Effector memory CD4-positive, alpha-beta T cell (primary cell): ENCODE results near the gene ZSCAN12.

Source experiments
- DNase-seq, 3 donors: peaks; one replicate each; pipeline ENCODE4 v3.0.0-alpha.2; 2020
- H3K27ac ChIP-seq: 2 replicates; pipeline ENCODE4 v1.7.0; 2013; ENCODE audit warnings: mild to moderate bottlenecking, low read length, moderate library complexity; ENCODE audit not compliant: insufficient read depth, poor library complexity, severe bottlenecking
- H3K27me3 ChIP-seq: replicated peaks from 2 replicates; pipeline ENCODE4 v1.7.0; 2013; ENCODE audit warnings: mild to moderate bottlenecking, low read length; ENCODE audit not compliant: insufficient read depth, control insufficient read depth, poor library complexity, severe bottlenecking
- H3K36me3 ChIP-seq: 2 replicates; pipeline ENCODE4 v1.7.0; 2013; ENCODE audit warnings: mild to moderate bottlenecking, low read length, moderate library complexity; ENCODE audit not compliant: control insufficient read depth, insufficient read depth
- H3K4me1 ChIP-seq: 2 replicates; pipeline ENCODE4 v1.7.0; 2013; ENCODE audit warnings: low read length, mild to moderate bottlenecking; ENCODE audit not compliant: control insufficient read depth, insufficient read depth, poor library complexity, severe bottlenecking
- H3K4me3 ChIP-seq: 2 replicates; pipeline ENCODE4 v1.7.0; 2013; ENCODE audit warnings: low read length, low read depth, mild to moderate bottlenecking; ENCODE audit not compliant: insufficient read depth, poor library complexity, severe bottlenecking
- H3K9me3 ChIP-seq: 2 replicates; pipeline ENCODE4 v1.7.0; 2013; ENCODE audit warnings: mild to moderate bottlenecking, low read length, moderate library complexity; ENCODE audit not compliant: control insufficient read depth

Gene ZSCAN12

GRCh38 chr6:28345201-28345600, 54.3 kb downstream of the ZSCAN12 start:
- Histone ChIP-seq H3K27ac (no peak overlapping the region), H3K4me1 (peaks cover under 1% of the 10 kb centered on the region)

GRCh38 chr6:28343898-28344677, 55.5 kb downstream of the ZSCAN12 start:
- Histone ChIP-seq H3K9me3 (no peaks in the 10 kb centered on the region), H3K4me1 (no peaks in the 10 kb centered on the region), H3K27me3 (no peaks in the 10 kb centered on the region), H3K36me3 (no peaks in the 10 kb centered on the region), H3K27ac (no peak overlapping the region), H3K4me3 (no peak overlapping the region)
- DNase-seq, result no peak

More at GRCh38 chr6:28345201-28345600, 54.3 kb downstream of the ZSCAN12 start:
- no peak overlapping the region for H3K4me3 ChIP-seq
- DNase-seq, result no peak
- H3K27me3 ChIP-seq, result no peaks in the 10 kb centered on the region
- no peaks in the 10 kb centered on the region for H3K36me3 ChIP-seq
- no peaks in the 10 kb centered on the region for H3K9me3 ChIP-seq

GRCh38 chr6:28340310-28341095, 59.0 kb downstream of the ZSCAN12 start:
- Histone ChIP-seq H3K27me3 (no peaks in the 10 kb centered on the region), H3K4me1 (peaks cover 9% of the 10 kb centered on the region), H3K27ac (no peak overlapping the region), H3K36me3 (no peaks in the 10 kb centered on the region), H3K9me3 (no peaks in the 10 kb centered on the region), H3K4me3 (no peak overlapping the region)
- DNase-seq, result no peak

- peak overlapping the region; percentile 78 for H3K4me3 ChIP-seq
- no peaks in the 10 kb centered on the region for H3K9me3 ChIP-seq
- peaks cover 9% of the 10 kb centered on the region for H3K4me1 ChIP-seq
- no peaks in the 10 kb centered on the region for H3K27me3 ChIP-seq
- H3K36me3 ChIP-seq, result no peaks in the 10 kb centered on the region
- no peak for DNase-seq
- no peak overlapping the region for H3K27ac ChIP-seq
Measured at GRCh38 chr6:28337121-28337520, 62.4 kb downstream of the ZSCAN12 start.

GRCh38 chr6:28336284-28337120, 63.0 kb downstream of the ZSCAN12 start:
- Histone ChIP-seq H3K36me3 (no peaks in the 10 kb centered on the region), H3K9me3 (no peaks in the 10 kb centered on the region), H3K4me1 (peaks cover 9% of the 10 kb centered on the region), H3K27ac (peak overlapping the region; percentile 89), H3K27me3 (no peaks in the 10 kb centered on the region), H3K4me3 (peak overlapping the region; percentile 78)
- DNase-seq, result no peak

- no peaks in the 10 kb centered on the region for H3K9me3 ChIP-seq
- peak within 1 kb of the TSS; percentile 89 for H3K27ac ChIP-seq
- peak within 1 kb of the TSS; percentile 78 for H3K4me3 ChIP-seq
- H3K36me3 ChIP-seq, result no peaks in the 10 kb centered on the region
- no peaks in the 10 kb centered on the region for H3K27me3 ChIP-seq
- H3K4me1 ChIP-seq, result peaks cover 9% of the 10 kb centered on the region
- peak; percentile 74 to 81 (median 77) for DNase-seq
Measured at GRCh38 chr6:28335564-28336283, 63.8 kb downstream of the ZSCAN12 start, which contains the start of gene ZSCAN31. ZSCAN31 (minus strand) TSS chr6:28336148; CDS start chr6:28329683, 6,465 bp downstream.

GRCh38 chr6:28335040-28335563, 64.4 kb downstream of the ZSCAN12 start:
- Histone ChIP-seq H3K36me3 (no peaks in the 10 kb centered on the region), H3K9me3 (no peaks in the 10 kb centered on the region), H3K4me1 (peaks cover 9% of the 10 kb centered on the region), H3K27ac (peak overlapping the region; percentile 89), H3K27me3 (no peaks in the 10 kb centered on the region), H3K4me3 (no peak overlapping the region)
- DNase-seq, result no peak

GRCh38 chr6:28334286-28335039, 65.1 kb downstream of the ZSCAN12 start:
- Histone ChIP-seq H3K4me1 (peaks cover 9% of the 10 kb centered on the region), H3K4me3 (no peak overlapping the region), H3K27me3 (no peaks in the 10 kb centered on the region), H3K9me3 (no peaks in the 10 kb centered on the region), H3K36me3 (no peaks in the 10 kb centered on the region), H3K27ac (no peak overlapping the region)
- no peak for DNase-seq
